Measurements from ENCODE around the gene ZBTB7A.
"Not testable (repeated sequence)": the region's sequence is repeated elsewhere in the genome, so short reads cannot be mapped to it uniquely, and the experiment has no call there.

ZBTB7A gene

DNA sequence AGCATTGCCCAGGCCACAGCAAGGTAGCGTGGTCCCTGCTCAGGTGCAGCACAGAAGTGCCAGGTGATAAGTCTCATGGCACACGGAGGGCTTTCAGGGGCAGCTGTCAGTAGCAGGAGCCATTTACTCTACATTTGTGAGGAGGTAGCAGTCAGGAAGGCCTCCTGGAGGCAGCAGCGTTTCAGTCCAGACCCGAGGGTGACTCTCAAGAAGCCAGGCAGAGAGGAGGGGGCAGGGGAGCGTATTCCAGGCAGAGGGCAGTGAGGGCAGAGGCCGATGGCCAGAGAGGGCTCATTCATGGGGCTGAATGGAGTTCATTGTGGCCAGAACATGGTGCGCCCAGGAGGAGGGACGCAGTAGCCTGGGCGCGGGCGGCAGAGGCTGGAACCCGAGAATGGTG, 50.2 kb downstream of the ZBTB7A start:
- DNase-seq (ENCODE audit: low read depth) = no peak

DNA sequence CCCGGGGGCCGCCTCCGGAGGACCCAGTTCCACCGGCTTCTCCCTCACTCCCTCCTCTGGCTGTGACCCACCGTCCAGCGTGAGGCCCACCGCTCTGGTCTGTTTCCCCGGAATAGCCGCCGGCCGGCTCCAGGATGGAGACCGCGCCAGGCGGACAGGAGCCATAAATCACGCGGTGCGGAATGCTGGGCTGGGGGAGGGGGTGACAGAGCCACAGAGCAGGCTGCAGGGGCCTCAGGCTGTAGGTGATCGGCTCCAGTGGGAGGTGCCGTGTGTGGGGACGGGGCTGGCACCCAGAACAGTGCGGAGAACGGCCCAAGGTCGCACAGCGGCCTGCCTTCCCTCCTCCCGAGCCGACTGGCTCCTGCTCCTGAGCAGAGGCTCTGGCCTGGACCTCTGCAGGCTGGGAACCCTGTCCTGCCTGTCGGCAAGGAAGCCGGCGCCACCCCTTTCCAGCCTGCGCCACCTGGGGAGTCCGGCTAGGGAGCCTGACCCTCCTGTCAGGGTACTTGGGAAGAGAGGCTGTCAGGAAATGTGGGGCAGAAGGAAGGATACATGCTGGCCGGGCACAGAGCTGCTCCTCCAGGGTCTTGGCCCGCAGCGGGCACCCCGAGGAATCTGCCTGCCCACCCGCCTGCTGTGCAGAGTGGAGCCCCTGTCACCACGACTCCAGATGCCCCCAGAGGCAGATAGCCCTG, 50.8 kb downstream of the ZBTB7A start:
- DNase-seq (ENCODE audit: low read depth) = no peak

DNA sequence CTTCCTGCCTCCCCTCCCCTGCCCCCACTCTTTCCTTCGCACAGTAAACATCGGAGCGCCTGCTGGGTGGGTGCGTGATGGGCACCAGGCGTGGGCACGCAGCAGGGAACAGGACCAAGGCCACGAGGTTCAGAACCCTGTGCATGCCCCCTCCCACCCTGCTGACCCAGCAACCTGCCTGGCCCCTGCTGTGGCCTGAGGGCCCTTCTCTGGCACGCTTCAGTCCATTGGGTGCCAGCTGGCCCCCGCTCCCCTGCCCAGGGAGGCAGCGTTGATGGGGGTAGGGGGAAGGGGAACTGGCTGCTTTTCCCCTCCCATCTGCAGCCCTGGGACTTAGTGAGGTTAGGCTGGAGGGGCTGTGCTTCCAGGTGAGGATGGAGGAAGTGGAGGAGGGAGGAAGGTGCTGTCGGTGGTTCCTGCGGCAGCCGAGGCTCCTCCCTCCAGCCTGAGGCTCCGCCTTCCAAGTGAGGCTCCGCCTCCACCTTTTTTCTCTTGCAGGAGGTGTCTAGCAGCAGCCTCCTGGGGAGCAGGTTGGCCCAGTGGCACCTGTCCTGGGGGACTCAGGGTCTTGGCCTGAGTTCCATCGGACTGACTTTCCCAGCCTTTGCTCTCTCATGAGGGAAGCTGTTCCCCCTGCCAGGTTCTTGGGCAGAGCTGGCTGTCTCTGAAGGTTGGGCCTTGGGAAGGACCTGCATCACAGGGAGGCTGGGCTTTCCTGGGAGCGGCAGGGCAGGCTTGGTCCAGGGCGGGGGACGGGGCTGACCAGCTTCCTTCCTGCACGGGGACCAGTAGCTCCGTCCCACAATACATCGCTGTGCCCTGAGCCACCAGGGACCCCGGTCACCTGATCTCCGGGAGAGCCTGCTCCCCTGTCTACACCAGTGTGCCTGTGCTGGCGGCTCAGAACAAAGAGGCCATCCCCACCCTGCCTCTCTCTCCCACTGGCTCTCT, 51.9 kb downstream of the ZBTB7A start:
- DNase-seq (ENCODE audit: low read depth) = no peak

DNA sequence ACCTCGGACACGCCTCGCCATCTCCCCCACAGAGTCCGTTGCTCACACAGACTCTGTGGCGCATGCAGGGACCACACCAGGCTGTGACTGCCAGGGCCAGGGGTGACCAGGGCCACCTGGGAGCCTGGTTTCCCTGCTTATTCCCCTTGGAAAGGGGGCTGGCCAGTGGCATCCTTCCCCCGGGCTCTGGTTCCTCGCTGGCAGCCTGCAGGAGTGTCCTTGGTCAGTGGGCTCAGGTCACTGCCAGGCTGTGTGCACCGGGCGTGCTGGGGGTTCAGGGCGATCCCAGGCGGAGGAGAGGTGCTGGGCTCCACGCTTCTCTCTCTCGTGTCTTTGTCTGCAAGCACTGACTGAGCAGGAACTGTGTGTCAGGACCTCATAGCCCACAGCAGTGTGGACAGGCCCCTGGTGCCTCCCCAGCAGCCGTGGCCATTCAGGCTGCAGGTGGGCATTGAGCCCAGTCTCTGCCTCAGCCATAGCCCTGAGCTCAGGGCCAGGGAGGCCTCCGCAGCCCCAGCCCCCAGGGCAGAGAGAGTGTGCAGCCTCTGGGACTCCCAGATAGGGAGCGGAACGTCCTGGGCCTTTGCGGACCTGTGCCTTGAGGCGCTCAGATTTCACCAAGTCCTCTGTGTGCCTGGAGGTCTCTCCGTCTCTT, 52.7 kb downstream of the ZBTB7A start:
- DNase-seq (ENCODE audit: low read depth) = no peak

DNA sequence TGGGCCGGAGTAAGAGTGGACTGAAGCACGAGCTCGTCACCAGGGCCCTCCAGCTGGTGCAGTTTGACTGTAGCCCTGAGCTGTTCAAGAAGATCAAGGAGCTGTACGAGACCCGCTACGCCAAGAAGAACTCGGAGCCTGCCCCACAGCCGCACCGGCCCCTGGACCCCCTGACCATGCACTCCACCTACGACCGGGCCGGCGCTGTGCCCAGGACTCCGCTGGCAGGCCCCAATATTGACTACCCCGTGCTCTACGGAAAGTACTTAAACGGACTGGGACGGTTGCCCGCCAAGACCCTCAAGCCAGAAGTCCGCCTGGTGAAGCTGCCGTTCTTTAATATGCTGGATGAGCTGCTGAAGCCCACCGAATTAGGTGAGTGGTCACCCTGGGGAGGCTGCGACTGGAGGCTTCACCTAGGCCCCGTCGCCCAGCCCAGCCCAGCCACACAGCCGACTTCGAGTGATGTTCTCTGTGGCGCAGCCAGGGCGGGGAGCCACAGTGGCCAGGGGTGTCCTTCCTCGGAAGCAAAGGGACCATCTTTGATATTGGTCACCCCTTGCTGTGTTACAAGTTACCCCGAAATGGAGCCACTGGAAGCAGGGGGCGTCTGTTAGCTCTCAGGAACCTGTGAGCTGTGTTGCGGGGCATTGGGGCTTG, 53.6 kb downstream of the ZBTB7A start:
- no peak for DNase-seq (ENCODE audit: low read depth)

DNA sequence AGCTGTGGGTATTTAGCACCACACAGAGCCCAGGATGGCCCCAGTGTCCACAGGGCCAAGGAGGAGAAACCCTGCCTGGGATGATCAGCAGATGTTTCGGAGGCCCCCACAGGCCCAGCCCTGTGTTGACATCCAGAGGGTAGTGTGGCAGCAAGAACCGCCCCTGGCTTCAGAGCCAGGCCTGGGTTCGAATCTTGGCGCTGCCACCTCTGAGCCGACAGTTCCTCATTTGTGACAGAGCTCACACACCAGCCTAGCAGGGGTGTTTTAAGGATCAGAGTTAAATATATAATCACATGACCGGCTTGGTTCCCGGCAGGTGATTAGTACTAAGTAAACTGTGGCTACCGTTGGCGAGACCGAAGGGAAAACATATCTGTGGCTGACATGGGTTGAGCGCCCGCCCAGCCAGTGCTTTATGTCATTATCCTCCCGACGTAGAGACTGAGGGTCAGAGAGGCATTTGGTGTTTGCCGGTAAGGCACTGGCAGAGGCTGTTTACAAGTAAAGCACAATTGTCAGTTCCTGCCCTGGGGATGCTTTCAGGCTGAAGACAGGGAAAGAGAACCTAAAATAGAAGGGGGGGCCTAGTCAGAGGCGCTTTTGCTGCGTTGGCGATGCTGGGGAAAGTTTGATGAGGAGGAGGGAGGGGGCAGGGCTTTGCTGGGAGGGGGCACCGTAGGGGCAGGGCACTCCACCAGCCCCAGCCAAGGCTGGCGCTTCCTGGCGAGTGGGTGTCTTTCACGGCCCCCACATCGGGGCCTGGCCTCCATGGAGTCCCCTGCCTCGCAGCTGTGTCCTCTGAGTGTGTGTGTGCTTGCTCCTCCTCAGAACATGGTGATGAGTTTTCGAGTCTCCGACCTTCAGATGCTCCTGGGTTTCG, 54.4 kb downstream of the ZBTB7A start:
- DNase-seq (ENCODE audit: low read depth) = no peak

DNA sequence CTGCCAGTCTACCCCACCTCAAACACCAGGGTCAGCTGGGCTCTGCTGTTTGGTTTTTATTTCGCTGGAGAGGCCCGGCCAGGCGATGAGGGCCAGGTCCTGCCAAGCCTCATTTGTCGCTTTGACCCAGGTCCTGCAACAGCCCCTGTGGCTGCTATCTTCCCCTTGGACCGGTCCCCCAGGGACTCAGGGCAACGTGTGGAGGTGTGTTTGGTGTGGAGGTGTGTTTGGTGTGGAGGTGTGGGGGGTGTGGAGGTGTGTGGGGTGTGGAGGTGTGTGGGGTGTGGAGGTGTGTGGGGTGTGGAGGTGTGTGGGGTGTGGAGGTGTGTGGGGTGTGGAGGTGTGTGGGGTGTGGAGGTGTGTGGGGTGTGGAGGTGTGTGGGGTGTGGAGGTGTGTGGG, 55.3 kb downstream of the ZBTB7A start:
- not testable (repeated sequence) for DNase-seq (ENCODE audit: low read depth)

DNA sequence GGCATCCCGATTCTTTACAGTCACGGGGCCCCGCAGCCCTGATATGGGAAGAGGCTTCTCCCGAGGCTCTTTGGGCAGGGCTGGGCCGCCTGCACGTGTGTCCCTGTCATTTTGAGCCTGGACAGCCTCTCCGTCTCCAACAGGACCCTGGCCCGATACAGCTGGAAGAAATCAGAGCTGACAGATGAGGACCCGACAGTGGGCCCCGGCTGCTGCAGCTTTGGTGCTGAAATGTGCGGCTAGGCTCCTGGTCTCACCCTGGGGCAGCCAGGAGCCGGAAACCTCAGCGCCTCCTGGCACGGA, 55.9 kb downstream of the ZBTB7A start:
- DNase-seq (ENCODE audit: low read depth) = no peak

DNA sequence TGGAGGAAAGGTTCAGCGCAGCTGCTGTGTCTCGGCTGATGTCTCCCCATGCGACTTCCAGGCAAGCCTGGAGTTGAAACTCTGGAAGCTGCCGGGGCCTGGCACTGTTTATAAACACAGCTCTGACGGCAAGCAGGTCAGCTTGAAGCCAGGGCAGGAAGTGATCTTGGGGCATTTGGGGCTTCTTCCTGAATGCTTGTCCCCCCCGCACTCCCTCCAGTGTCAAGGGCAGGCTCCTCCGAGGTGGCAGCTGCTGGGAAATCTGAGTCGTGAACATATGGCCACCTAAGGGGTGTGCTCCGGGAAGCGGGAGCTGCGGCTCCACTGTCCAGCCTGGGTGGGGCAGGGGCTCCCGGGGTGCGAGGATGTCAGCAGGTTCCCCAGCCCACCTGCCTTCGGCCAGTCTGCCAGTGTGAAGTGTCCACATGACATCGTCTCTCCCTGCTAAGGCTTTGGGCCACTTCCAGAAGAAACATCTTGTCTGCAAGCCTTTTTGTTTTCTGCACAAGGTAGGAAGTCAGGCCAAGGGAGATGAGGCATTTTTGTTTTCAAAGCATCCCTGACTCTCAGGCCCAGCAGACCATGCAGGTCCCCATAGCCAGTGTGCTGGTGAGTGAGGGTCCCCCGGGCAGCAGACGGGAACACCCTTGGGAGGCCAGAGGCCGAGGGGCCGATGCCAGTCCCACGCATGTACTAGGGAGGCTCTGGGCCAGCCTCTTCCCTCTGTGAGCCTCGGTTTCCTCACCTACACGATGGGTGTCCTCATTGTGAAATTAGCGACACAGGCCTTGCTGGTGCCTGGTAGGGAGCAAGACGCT, 56.5 kb downstream of the ZBTB7A start:
- no peak for DNase-seq (ENCODE audit: low read depth)

DNA sequence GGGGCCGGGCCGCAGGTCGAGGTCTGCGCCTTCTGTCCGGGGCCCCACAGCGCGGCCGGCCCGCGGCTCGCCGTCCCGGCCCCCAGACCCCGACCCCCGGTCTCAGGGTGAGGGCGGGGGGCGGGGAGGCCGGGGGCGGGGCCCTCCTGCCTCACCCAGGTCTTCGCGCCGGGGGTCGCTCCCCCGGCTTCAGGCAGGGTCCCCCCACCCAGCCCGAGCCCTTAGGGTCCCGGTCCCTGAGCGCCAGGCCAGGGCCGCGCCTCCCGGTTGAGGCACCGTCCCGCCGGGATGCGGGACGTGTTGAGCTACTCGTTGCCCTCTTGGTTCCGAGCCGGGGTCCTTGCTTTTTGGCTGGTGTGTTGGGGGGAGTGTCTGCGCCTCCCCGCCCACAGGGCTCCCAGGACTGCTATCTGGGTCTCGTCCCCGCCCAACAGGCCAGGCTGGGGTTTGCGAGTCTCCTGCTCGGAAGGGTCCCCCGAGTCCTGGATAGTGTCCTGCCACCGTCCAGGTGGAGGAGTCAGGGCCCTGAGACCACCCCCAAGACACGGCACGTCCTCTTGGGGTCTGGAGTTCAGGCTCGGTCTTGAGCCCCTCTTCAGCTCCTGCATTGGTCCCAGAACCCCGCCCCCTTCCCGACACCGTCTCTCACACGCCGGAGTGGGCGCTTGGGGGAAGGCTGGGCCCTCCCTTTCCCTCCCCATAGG, 58.7 kb downstream of the ZBTB7A start:
- DNase-seq (ENCODE audit: low read depth) = no peak

DNA sequence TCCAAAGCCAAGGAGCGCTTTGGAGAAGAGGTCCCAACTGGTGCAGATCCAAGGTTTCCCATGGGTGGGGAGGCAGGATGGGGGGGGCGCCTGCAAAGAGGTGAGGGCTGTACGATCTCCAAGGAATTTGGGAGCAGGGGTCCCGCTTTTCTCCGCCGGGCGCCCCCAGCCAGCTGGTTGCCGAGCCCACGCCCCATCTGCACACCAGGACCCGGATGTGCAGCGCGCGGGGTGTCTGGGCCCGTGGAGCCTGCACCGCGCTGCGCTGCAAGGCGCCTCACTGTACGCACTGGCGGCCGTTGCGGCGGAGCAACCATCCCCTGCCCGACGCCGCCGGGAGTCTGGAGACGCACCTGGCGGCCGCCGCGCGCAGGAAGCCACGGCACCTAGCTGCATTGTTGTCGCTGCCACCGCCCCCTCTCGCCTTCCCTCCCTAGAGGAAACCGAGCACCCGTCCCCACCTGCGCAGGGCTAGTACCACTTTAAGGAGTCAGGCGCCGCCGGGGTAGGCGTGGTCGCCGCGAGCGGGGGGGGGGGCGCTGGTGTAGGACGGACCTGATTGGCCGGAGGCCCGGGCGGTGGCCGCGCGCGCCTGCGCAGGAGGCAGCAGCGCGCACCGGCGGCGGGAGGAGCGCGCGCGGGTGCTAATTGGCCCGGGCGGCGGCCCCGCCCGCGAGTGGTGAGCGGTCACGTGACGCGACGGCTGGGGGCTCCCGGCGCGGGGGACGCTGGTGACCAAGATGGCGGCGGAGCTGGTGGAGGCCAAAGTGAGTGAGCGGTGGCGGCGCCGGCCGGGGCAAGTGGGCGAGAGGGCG, 59.5 kb downstream of the ZBTB7A start, which contains the start of gene PIAS4:
Gene PIAS4, plus strand, starts transcription at position 716 of the 815 bp plus-strand sequence. Its CDS starts 25 bp downstream, at position 741.
- DNase-seq (ENCODE audit: low read depth) = peak; percentile 98

DNA sequence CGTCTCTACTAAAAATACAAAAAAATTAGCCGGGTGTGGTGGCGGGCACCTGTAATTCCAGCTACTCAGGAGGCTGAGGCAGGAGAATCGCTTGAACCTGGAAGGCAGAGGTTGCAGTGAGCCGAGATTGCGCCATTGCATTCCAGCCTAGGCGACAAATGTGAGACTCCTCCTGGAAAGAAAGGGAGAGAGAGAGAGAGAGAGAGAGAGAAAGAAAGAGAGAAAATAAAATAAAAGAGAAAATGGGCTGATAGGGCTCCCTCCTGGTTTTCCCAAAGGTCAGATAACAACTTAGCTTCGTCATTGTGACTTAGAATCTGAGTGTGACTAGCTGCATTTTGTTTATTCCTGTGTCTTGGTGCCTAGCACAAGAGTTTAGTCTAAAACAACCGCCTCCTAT, 61.3 kb downstream of the ZBTB7A start:
- not testable (repeated sequence) for DNase-seq (ENCODE audit: low read depth)

DNA sequence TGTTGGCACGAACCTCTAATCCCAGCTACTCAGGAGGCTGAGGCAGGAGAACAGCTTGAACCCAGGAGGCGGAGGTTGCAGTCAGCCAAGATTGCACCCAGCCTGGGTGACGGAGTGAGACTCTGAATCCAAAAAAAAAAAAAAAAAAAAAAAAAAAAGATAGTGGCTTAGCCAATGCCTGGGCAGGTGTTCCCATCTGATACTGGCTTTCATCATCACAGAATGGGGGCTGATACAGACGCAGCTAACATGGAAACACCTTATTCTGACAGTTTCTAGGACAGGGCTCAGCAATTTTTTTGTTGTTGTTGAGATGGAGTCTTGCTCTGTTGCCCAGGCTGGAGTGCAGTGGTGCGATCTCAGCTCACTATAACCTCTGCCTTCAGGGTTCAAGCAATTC, 65.9 kb downstream of the ZBTB7A start:
- DNase-seq (ENCODE audit: low read depth) = not testable (repeated sequence)

DNA sequence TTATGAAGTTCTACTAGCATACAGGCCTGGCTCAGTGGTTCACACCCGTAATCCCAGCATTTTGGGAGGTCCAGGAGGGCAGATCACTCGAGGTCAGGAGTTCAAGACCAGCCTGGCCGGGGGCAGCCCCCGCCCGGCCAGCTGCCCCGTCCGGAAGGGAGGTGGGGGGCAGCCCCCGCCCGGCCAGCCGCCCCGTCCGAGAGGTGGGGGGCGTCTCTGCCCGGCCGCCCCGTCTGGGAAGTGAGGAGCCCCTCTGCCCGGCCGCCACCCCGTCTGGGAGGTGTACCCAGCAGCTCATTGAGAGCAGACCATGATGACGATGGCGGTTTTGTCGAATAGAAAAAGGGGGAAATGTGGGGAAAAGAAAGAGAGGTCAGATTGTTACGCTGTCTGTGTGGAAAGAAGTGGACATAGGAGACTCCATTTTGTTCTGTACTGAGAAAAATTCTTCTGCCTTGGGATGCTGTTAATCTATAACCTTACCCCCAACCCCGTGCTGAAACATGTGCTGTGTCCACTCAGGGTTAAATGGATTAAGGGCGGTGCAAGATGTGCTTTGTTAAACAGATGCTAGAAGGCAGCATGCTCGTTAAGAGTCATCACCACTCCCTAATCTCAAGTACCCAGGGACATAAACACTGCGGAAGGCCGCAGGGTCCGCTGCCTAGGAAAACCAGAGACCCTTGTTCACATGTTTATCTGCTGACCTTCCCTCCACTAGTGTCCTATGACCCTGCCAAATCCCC, 67.9 kb downstream of the ZBTB7A start:
- not testable (repeated sequence) for DNase-seq (ENCODE audit: low read depth)

DNA sequence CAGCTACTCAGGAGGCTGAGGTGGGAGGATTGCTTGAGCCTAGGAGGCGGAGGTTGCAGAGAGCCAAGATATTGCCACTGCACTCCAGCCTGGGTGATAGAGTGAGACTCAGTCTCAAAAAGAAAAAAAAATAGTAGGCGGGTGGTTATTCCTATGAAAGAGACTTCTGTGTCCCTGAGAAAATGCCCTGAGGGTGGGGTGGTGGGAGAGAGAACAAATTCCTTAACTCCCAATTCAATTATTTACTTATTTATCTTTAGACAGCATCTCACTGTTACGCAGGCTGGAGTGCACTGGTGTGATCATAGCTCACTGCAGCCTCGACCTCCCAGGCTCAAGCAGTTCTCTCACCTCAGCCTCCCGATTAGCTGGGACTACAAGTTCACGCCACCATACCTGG, 71.1 kb downstream of the ZBTB7A start:
- DNase-seq (ENCODE audit: low read depth) = no peak
